HG02678 (cell line): ENCODE data around the gene ANKRD53.
"Not testable (repeated sequence)": the region's sequence is repeated elsewhere in the genome, so short reads cannot be mapped to it uniquely, and the experiment has no call there.

ENCODE experiments used
- ATAC-seq: cut with Tn5 transposase; IDR thresholded peaks from one replicate; pipeline ENCODE4 v1.9.1; 2021; ENCODE audit warnings: mild to moderate bottlenecking, moderate library complexity; ENCODE audit not compliant: unreplicated experiment

ANKRD53 gene

GRCh38 chr2:71005271-71006202, 27.1 kb downstream of the ANKRD53 start:
- ATAC-seq: no peak

GRCh38 chr2:71006323-71006722, 27.9 kb downstream of the ANKRD53 start:
- no peak for ATAC-seq

GRCh38 chr2:71006955-71007799, 28.7 kb downstream of the ANKRD53 start:
- no peak for ATAC-seq

GRCh38 chr2:71008342-71008741, 29.9 kb downstream of the ANKRD53 start:
- no peak for ATAC-seq

GRCh38 chr2:71011786-71012185, 33.4 kb downstream of the ANKRD53 start:
- not testable (repeated sequence) for ATAC-seq

- no peak for ATAC-seq
Observed at GRCh38 chr2:71018625-71019024, 40.2 kb downstream of the ANKRD53 start.

- not testable (repeated sequence) for ATAC-seq
Observed at GRCh38 chr2:71019989-71020388, 41.6 kb downstream of the ANKRD53 start.

GRCh38 chr2:71021394-71021793, 43.0 kb downstream of the ANKRD53 start:
- not testable (repeated sequence) for ATAC-seq

- ATAC-seq: not testable (repeated sequence)
Observed at GRCh38 chr2:71023553-71024243, 45.3 kb downstream of the ANKRD53 start.
